HG02943 (cell line): ENCODE data around the gene VCL.
"Not testable (repeated sequence)": the region's sequence is repeated elsewhere in the genome, so short reads cannot be mapped to it uniquely, and the experiment has no call there.

Source experiments
- ATAC-seq: cut with Tn5 transposase; IDR thresholded peaks from one replicate; pipeline ENCODE4 v1.9.1; 2021; ENCODE audit warnings: mild to moderate bottlenecking, low read depth, moderate library complexity; ENCODE audit not compliant: unreplicated experiment

The VCL gene

DNA sequence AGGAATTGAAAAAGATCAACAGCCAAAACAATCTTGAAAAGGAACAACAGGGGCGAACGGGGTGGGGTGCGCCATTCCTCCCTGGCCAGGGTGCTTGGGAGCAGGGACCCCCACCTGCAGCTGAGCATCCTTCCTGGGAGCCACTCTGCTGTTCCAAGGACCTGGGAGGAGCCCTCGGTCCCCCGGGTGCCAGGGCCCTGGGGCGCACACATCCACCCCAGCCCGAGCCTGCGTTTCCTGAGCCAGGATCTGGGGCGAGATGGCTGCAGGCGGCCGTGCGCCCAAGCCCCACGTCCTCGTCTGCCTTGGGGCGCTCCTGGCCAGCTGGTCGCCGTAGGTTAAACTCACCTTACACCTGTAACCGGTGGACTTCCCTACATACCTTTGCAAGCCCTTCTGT is 142.1 kb downstream of the VCL start:
- no peak for ATAC-seq

DNA sequence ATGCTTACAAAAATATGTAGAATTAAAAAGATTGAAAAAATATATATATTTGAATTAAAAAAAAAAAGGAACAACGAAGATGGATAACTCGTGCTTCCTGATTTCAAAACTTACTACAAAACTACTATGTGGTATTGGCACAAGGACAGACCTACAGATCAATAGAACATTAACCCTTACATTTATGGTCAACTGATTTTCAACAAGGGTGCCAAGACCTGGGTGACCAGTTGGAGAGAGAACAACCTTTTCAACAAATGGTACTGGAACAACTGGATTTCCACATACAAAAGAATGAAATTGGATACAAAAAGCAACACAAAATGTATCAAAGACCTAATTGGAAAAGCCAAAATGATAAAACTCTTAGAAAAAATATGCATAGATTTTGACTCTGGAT is 142.6 kb downstream of the VCL start:
- no peak for ATAC-seq

DNA sequence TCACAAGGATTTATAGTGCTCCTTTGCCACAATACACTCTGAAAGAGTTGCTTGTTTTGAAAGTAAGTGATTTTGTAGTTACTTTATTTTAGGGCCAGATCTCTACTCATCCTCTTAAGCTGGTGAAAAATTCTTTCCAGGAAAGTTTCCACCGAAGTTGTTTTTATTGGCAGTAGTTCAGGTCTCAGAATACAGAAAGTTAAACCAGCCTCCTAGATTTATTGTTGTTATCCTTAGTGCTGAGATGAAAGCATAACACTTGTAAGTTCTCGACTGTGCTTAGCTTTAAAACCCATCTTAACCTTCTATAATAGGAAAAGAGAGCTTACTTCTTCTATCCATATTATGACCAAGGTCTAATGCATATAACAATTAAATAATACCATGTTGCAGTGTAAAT is 147.2 kb downstream of the VCL start:
- ATAC-seq: no peak

DNA sequence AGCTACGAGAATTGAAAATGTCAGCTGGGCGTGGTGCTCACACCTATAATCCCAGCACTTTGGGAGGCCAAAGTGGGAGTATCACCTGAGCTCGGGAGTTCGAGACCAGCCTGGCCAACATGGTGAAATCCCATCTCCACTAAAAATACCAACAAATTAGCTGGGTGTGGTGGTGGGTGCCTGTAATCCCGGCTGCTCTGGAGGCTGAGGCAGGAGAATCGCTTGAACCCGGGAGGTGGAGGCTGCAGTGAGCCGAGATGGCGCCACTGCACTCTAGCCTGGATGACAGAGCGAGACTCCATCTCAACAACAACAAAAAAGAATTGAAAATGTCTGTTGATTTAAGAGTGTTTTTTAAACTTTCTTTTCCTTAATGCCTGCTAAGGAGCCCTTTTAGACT is 149.1 kb downstream of the VCL start:
- ATAC-seq: not testable (repeated sequence)

DNA sequence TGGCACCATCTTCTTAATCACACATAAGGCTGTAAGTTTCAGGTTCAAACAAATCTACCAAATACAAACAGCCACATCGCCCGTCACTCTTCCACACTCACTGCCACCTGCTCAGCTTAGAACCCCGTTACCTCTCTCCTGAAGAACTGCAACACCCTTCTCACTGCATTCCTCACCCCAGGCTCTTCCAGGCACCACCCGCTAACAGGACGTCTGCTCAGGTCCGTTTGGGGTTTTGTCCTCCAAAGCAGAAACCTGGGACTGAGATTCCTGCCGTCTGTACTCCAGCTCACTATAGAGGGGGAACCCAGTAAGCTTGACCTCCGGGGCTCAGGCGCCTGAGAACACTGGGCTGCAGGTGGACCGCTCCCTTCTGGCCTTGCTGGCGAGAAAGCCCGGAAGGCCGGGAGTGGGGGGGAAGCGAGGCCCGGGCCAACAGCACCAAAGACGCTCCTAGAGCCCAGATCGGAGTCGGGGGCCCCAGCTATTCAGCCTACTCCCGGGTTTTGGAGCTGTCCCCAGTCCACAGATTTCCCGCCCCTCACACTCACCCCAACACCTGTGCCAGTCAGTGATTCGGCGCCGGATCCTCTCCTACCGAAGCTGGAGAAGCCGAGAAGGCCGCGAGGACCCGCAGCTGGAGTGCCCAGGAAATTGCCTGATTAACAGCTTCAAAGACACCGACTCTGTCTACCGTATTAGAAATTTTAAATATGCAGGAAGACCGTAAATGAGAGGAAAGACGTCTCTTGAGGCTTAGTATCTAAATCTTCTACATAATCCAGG is 152.5 kb downstream of the VCL start, which contains the start of gene AP3M1:
AP3M1 (minus strand) TSS at position 625 of the 786 bp plus-strand sequence. CDS start 12,449 bp downstream, outside the sequence.
- ATAC-seq: peak; percentile 49

DNA sequence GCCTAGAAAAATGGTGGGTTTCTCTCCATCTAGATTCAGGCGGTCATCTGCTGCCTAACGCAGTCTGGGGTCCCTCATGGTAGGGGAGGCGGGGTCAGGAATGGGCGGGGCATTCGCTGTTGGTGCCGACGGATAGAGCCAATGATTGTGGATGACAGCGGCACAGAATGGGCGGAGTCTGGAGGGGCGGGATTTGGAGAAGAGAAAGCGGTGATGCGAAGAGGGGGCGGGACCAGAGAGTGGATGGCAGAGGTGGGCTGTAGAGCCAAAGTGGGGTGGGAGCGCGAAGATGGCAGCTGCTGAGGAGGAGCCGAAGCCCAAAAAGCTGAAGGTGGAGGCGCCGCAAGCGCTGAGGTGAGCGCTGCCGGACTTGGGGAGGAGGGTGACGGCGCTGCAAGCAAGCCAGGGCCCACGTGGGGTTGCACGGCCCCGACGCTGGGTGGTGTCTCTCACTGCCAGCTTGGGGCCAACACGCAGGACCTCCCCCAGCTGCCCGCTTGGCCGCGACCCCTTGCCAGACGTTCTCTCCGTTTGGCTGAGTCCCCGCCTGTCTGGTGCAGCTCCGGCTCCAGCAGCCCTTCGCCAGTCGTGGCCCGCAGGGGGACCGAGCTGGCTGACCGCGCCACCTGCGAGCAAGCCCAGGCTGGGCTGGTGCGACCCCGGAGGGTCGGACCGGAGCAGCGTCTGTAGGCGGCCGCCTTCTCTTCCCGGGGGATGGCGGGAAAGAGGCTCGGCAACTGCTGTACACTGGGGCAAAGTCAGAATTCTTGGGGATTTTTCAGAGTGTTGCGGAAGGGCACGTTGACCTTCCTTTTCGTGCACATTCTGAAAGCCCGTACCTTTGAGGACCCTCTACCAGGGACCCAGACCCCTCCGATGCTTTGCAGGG is 153.3 kb downstream of the VCL start, which contains the start of gene ADK:
ADK (plus strand) TSS at position 232 of the 889 bp plus-strand sequence; CDS start at position 290, 58 bp downstream.
- peak; percentile 74 for ATAC-seq

DNA sequence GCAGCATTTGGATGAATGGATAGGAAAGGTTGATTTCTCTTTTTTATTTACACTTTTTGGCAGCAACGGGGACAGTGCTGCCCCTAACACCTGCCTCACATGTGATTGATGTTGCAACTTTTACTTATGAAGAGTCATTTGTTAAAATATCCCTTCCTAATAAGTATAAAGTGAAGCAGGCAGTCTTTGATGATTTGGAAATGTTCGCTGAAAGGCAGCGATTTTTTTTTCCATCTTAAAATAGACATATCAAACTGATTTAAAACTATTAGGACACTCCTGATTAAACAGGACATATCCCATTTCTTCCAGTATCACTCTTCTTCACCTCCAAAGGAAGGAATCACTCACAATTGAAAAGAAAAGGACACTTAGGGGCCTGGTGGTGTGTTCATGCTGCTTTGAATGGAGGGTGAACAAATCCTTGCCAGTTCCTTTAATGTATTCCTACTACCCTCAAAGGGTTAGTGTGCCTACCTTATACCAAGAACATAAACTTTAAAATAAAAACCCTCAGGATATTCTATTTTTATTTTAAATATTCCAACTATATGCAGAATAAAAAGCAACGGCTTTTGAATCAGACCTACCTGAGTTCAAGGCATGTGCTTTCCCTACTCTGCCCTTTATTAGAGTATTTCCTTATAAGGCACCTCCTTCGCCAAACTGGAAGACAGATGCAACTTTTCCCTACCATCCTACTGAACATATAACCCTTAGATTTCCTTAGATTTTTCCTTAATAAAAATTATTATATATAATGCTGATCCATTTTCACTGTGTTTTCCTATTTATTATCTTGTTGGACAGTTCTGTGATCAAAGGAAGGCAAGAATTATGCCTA is 154.2 kb downstream of the VCL start:
- ATAC-seq: no peak

DNA sequence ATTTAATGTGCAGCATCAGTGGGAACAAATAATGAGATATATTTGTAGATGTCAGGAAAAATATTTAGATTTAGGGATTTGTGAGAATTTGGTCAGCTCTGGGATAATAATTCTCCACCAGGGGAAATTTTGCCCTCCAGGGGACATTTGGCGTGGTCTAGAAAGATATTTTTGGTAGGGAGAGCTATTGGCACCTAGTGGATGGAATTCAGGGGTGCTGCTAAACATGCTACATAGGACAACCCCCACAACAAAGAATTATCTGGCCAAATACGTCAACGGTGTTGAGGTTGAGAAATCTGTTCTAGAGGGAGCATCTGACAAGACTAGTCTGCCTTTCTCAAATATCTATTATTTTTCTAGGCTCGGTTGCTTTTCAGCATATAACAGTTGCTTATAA is 155.2 kb downstream of the VCL start:
- no peak for ATAC-seq

DNA sequence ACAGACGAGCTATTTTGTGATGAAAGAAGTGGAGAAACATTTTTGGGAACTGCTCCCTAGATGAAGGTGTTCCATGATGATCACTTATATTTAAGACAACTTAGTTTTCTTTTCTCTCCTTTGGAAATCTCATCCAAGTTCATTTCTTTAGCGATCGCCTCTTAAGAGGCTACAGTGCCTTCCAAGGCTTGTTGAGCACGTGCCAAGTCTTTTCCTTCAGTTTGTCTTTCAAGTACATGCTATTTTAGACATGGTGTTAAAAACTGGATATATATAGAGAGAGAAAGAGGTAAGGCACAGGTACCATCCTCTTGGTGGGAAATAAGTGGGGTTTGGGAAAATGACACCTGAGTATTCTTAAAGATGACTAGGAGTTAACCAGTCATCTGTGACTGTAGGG is 155.8 kb downstream of the VCL start:
- no peak for ATAC-seq

DNA sequence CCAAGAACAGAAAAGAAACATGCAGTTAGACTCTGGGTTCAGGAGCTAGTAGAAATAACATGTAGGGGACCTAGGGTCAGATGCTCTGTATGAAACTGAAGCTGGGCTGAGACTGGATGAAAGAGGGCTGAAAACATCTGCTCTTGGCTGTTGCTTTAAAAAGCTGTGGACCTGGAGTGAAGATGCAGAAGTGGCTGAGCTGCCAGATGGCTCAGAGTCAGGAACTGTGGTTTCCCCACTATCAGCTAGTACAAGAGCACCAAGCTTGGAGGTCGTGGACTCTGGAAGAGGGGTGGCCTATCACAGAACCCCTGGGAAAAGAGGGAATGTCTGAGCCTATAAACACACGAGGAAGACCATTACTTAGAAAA is 159.0 kb downstream of the VCL start:
- ATAC-seq: no peak

DNA sequence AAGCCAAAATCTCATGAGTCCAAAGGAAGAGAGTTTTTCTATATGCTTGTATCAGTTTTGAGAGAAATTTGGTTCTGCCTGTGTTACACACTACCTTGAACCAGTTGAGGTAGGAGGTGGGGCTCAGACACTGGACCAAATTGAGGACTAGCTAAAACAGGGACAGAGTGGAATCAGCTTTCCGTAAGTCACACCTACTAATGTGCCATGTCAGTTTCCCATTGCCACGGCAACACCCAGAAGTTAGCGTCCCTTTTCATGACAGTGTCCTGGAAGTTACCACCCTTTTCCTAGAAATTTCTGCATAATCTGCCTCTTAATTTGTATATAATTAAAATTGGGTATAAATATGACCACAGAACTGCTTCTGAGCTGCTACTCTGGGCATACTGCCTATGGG is 162.1 kb downstream of the VCL start:
- no peak for ATAC-seq

DNA sequence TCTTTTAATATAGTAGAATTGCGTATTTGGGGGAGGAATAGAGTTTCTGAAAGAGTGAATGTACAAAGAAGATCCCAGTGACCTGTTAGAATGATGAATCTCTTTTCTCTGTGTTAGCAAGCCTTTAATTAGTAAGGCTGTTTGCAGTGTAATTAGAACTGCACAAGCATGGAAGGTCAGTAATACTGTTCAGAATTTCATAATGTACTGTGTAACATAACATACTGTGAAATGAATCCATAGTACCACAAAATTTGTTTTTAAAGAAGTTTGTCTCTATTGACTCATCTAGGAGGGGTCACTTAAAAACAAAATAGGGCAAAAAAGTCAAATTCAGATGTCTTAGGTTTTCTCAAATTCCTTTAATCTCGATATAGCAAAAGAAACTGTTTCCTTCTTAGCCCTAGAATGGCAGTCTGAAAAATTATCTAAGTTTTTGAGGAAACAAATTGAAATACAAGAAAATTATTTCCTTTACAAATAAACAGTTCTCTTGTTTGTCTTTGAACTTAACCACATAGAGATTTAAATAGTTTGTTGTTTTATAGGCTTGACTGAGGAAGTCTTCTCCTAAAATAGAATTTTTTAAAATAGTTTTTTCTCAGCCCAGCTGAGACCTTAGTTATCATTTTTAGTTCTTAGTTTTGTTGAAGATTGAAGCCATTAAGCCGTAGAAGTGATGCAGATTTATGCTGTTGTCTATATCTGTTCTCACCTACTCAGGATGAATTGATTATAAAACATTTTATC is 165.6 kb downstream of the VCL start:
- no peak for ATAC-seq

DNA sequence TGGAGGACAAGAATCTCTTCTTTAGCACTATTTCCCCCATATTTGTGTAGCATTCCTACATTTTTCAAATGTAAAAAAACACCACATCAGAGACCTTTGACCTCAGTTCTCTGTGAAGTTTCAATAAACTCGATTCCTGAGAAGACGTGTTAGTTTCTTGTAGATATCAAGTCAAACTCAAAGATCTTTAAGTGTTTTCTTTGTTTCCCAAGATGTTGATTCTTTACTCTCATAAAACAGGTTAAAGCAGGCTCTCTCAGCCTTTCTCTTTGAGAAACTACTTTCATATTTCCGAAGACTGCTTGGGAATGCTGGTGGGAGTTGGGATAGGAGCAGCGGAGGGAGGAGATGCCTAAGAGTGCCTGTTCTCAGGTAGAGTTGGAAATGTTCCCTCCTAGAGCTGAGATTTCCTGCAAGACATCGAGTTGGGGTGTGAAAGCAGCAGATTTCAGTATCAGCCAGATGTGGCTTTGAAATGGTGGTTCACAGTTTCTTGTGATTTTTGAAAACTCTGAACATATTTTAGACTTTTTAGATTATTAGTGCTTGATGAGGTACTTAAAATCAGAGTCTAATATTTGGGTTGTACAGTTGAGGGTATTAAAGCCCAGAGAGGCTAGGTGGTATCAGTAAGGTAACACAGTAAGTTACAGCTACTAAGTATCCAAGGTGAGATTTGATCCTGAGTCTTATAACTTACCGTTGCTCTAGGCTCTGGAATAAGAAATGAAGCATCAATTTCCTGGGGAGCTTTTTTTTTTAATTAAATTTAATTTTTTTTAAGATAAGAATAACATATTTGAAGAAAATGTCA is 167.0 kb downstream of the VCL start:
- no peak for ATAC-seq

DNA sequence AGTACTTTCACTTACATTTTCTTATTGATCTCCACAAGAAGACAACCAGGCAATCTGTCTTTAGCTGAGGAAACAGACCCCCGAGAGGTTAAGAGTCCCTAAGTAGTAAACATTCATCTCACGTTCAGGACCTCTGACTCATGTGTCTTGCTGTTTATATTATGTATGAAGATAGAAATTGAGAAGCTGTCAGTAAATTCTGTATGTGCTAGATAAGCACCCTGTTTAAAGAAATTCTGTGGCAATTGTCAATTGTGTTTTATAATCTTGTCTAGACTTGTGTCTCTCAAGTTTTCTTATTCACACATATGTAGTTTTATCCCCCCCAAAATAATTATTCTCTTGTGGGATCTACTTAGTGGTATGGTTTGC is 167.6 kb downstream of the VCL start:
- ATAC-seq: no peak

DNA sequence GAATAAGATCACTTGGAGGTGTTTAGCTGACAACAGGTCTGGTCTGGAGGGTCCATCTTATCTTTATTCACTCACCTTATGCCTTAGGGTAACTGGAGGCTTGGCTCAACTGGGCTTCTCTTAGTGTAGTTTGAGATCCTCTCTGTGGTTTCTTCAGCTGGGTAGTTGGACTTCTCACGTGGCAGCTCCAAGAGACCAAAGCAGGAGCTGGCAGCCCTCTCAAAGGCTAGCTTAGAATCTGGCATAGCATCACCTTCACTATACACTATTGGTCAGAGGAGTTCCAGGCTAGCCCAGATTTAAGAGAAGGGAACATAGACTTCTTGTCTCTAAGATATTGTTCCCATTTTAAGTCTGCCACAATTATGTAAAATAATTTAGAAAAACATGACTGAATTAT is 169.5 kb downstream of the VCL start:
- ATAC-seq: no peak
